ENCODE measurements around the gene GPC5. TPM values are rescaled to one million over a fixed set of nuclear protein-coding genes. Genes with fewer than 3 reads are reported as not detected.

Gene GPC5
- total and polyA plus RNA-seq, 2 of the 13 experiments (the other 11 are each of a cell fraction or from before 2014, with no cell fraction given): 0.02 to 0.07 TPM

DNA sequence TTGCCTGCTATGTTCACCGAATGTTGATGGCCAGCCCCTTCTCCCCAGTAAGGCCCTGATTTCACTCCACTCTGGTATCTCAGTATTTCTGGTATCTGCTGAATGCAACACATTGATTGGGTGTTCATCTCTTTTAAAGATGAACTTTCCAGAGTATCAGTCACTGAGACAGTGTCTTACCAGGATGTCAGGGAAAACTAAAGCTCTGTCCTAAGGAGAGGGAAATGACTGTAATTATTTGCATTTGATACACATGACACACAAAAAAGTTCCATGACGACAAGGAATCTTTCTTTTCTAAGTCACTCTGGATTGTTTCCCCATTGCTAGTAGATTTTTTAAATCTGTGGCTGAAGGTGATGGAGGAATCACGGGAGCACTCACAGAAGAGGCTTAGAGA lies 2.2 kb downstream of the GPC5 start:
- POLR2A ChIA-PET: no interaction called here
- TF ChIP-seq ZNF331 (CRISPR knock-in tag; IDR thresholded peaks at IDR 0.05) (no peak), ZSCAN25 (CRISPR knock-in tag; IDR thresholded peaks at IDR 0.05) (no peak), THAP11 (CRISPR knock-in tag; IDR thresholded peaks at IDR 0.05) (no peak), ERF (CRISPR knock-in tag; IDR thresholded peaks at IDR 0.05) (no peak), U2AF1 (optimal IDR thresholded peaks at IDR 0.05; ENCODE audit: low read depth, low read length) (no peak), STAG1 (CRISPR knock-in tag; IDR thresholded peaks at IDR 0.05) (no peak), JDP2 (CRISPR knock-in tag; IDR thresholded peaks at IDR 0.05; ENCODE audit: borderline replicate concordance) (no peak), YEATS2 (CRISPR knock-in tag; IDR thresholded peaks at IDR 0.05; ENCODE audit: borderline replicate concordance) (no peak), SNAPC2 (CRISPR knock-in tag; IDR thresholded peaks at IDR 0.05) (no peak), ZNF775 (CRISPR knock-in tag; IDR thresholded peaks at IDR 0.05; ENCODE audit: borderline replicate concordance) (no peak), GTF3A (CRISPR knock-in tag; conservative IDR thresholded peaks at IDR 0.05) (no peak), SETDB1 (CRISPR knock-in tag; IDR thresholded peaks at IDR 0.05; ENCODE audit: borderline replicate concordance) (no peak), TAF15 (IDR thresholded peaks at IDR 0.05; ENCODE audit: low read depth, low read length, poor library complexity, severe bottlenecking) (no peak), ZNF160 (CRISPR knock-in tag; IDR thresholded peaks at IDR 0.05) (no peak), TOPORS (CRISPR knock-in tag; IDR thresholded peaks at IDR 0.05) (no peak), ZC3H4 (CRISPR knock-in tag; IDR thresholded peaks at IDR 0.05; ENCODE audit: borderline replicate concordance) (no peak), ZKSCAN5 (CRISPR knock-in tag; IDR thresholded peaks at IDR 0.05) (no peak)
- TF ChIP-seq, protein P1, sequence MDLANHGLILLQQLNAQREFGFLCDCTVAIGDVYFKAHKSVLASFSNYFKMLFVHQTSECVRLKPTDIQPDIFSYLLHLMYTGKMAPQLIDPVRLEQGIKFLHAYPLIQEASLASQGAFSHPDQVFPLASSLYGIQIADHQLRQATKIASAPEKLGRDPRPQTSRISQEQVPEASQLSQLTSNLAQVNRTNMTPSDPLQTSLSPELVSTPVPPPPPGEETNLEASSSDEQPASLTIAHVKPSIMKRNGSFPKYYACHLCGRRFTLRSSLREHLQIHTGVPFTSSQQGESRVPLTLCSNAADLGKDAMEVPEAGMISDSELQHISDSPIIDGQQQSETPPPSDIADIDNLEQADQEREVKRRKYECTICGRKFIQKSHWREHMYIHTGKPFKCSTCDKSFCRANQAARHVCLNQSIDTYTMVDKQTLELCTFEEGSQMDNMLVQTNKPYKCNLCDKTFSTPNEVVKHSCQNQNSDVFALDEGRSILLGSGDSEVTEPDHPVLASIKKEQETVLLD (CRISPR knock-in tag; IDR thresholded peaks at IDR 0.05; ENCODE audit: low read depth): no peak
- TF ChIP-seq, protein P2, sequence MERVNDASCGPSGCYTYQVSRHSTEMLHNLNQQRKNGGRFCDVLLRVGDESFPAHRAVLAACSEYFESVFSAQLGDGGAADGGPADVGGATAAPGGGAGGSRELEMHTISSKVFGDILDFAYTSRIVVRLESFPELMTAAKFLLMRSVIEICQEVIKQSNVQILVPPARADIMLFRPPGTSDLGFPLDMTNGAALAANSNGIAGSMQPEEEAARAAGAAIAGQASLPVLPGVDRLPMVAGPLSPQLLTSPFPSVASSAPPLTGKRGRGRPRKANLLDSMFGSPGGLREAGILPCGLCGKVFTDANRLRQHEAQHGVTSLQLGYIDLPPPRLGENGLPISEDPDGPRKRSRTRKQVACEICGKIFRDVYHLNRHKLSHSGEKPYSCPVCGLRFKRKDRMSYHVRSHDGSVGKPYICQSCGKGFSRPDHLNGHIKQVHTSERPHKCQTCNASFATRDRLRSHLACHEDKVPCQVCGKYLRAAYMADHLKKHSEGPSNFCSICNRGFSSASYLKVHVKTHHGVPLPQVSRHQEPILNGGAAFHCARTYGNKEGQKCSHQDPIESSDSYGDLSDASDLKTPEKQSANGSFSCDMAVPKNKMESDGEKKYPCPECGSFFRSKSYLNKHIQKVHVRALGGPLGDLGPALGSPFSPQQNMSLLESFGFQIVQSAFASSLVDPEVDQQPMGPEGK (CRISPR knock-in tag; IDR thresholded peaks at IDR 0.05): no peak
- TF ChIP-seq, protein P3, sequence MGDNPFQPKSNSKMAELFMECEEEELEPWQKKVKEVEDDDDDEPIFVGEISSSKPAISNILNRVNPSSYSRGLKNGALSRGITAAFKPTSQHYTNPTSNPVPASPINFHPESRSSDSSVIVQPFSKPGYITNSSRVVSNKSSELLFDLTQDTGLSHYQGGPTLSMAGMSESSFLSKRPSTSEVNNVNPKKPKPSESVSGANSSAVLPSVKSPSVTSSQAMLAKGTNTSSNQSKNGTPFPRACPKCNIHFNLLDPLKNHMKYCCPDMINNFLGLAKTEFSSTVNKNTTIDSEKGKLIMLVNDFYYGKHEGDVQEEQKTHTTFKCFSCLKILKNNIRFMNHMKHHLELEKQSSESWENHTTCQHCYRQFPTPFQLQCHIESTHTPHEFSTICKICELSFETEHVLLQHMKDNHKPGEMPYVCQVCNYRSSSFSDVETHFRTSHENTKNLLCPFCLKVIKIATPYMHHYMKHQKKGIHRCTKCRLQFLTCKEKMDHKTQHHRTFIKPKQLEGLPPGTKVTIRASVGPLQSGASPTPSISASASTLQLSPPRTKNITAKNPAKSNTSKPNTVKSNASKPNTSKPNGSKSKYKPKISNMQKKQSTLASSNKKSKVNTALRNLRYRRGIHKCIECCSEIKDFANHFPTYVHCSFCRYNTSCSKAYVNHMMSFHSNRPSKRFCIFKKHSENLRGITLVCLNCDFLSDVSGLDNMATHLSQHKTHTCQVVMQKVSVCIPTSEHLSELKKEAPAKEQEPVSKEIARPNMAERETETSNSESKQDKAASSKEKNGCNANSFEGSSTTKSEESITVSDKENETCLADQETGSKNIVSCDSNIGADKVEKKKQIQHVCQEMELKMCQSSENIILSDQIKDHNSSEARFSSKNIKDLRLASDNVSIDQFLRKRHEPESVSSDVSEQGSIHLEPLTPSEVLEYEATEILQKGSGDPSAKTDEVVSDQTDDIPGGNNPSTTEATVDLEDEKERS (CRISPR knock-in tag; IDR thresholded peaks at IDR 0.05): no peak

More for the DNA sequence above, 2.2 kb downstream of the GPC5 start:
- Histone ChIP-seq H3K27ac (ENCODE audit: extremely low read length, insufficient read depth, low read length) (no peak overlapping the region), H4K20me1 (ENCODE audit: insufficient read depth, low read length) (no peaks in the 10 kb centered on the region), H3K9me3 (ENCODE audit: low read length) (no peaks in the 10 kb centered on the region), H2AFZ (ENCODE audit: low read length) (no peak overlapping the region), H3K4me1 (ENCODE audit: insufficient read depth, low read length) (0 out of 2 replicates have a peak, but pooled peaks cover 4% of the 10 kb centered on the region), H3K79me2 (ENCODE audit: insufficient read depth, low read length) (no peaks in the 10 kb centered on the region), H3K9ac (ENCODE audit: insufficient read depth, low read depth, low read length) (no peak overlapping the region), H3K36me3 (replicated peaks in 1 of 2; ENCODE audit: control insufficient read depth in 1 of 2, insufficient read depth in 2 of 2, low read length in 2 of 2) (no peaks in the 10 kb centered on the region), H3K4me2 (ENCODE audit: low read depth, low read length) (no peak overlapping the region), H3K27me3 (ENCODE audit: control insufficient read depth in 1 of 2, insufficient read depth in 2 of 2, low read length in 2 of 2) (peaks cover 11 to 35% of the 10 kb centered on the region in 2 experiments), H3K4me3 (replicated peaks in 1 of 3; ENCODE audit: insufficient read depth in 1 of 3, low read depth in 2 of 3, low read length in 3 of 3) (no peak overlapping the region)
- FAIRE-seq: no peak
- no peak for ATAC-seq
- CTCF ChIA-PET (ENCODE audit: low intra/inter-chr PET ratio, low total read pairs): no interaction called here
- in situ Hi-C loops (cut with HindIII; ENCODE audit: extremely low pct_ligation_motif_present, low pct_unique_long_range_greater_than_20kb): no loop called here
- intact Hi-C loops (cut with micrococcal nuclease; ENCODE audit: unreplicated experiment): no loop called here
- WGBS (ENCODE audit: low lambda C conversion rate): 6% methylated on average over 3 of the region's 3 CpGs
- BruUV-seq (replicated peaks): no TSS peak
- DNase-seq (ENCODE audit: low spot score): no peak

Data from HepG2 (cell line).